K562 (cell line): ENCODE measurements around the gene APBA2. TPM values are rescaled to one million over a fixed set of nuclear protein-coding genes. Genes with fewer than 3 reads are reported as not detected.

Experiments used
- ESRRA ChIP-seq: fragments of 450-650 bp; IDR thresholded peaks from 2 replicates; pipeline ENCODE4 v1.6.1; 2014; ENCODE audit warnings: low read depth, mild to moderate bottlenecking, moderate library complexity, borderline replicate concordance
- HDAC2 ChIP-seq: fragments of 450-650 bp; IDR thresholded peaks from 2 replicates; pipeline ENCODE4 v1.6.1; 2016; ENCODE audit warnings: mild to moderate bottlenecking
- KAT2B ChIP-seq: IDR thresholded peaks from one replicate; pipeline ENCODE4 v1.6.1; 2012; ENCODE audit warnings: low read depth, mild to moderate bottlenecking, control low read depth, inconsistent platforms, low read length, moderate library complexity
- PHB ChIP-seq: fragments of 250-450 bp; sonication (Bioruptor Pico); IDR thresholded peaks from 2 replicates; pipeline ENCODE4 v1.5.0; 2021
- ZNF277 ChIP-seq: fragments of 250-450 bp; sonication (Bioruptor Pico); IDR thresholded peaks from 2 replicates; pipeline ENCODE4 v1.8.0; 2022; ENCODE audit warnings: inconsistent platforms, mild to moderate bottlenecking, moderate library complexity, borderline replicate concordance
- ZNF551 ChIP-seq: fragments of 250-450 bp; sonication (Bioruptor Pico); IDR thresholded peaks from 2 replicates; pipeline ENCODE4 v1.5.0; 2021; ENCODE audit warnings: mild to moderate bottlenecking, moderate library complexity
- polyA plus RNA-seq, 8 experiments: library from polyadenylated mRNA; depleted of rRNA in 4 of 8; stranded (reverse) in 5 of 8; unstranded in 3 of 8; fragments of >200 nt; fragmentation: Nextera tagmentation in 2 of 8; fragmentation: Illumina TruSeq in 1 of 8; extraction: Ambion mirVana in 2 of 8; extraction: Trizol in 1 of 8; gene quantifications; 2 replicates each; pipeline versions ENCODE4 v1.2.1 to v1.2.3, GENCODE V29; 2011 to 2014; ENCODE audit warnings: inconsistent platforms in 1 of 8, missing spikeins in 1 of 8
- total RNA-seq, 7 experiments: library from RNA; depleted of rRNA in 6 of 7; stranded (reverse); fragments of >200 nt in 6 of 7; fragmentation: Illumina TruSeq in 2 of 7; extraction: Trizol in 2 of 7; gene quantifications; 2 replicates each; pipeline versions ENCODE4 v1.2.1 to v1.2.3, GENCODE V29; 2011 to 2021; ENCODE audit warnings: low replicate concordance in 1 of 7
- TF ChIP-seq, protein P1 (sequence below), 2 experiments: fragments of 450-650 bp; formaldehyde crosslinking in 1 of 2; IDR thresholded peaks; 2 replicates each; pipeline versions ENCODE4 v1.4.0 to v1.6.1; 2014 to 2020; ENCODE audit warnings: mild to moderate bottlenecking in 2 of 2, borderline replicate concordance in 1 of 2, low read depth in 1 of 2

Gene APBA2
- total and polyA plus RNA-seq, 9 of the 15 experiments (the other 6 are each of a cell fraction or from before 2014, with no cell fraction given) = 0.24 to 40.9 (median 25.2) TPM

- TF ChIP-seq, protein P1, sequence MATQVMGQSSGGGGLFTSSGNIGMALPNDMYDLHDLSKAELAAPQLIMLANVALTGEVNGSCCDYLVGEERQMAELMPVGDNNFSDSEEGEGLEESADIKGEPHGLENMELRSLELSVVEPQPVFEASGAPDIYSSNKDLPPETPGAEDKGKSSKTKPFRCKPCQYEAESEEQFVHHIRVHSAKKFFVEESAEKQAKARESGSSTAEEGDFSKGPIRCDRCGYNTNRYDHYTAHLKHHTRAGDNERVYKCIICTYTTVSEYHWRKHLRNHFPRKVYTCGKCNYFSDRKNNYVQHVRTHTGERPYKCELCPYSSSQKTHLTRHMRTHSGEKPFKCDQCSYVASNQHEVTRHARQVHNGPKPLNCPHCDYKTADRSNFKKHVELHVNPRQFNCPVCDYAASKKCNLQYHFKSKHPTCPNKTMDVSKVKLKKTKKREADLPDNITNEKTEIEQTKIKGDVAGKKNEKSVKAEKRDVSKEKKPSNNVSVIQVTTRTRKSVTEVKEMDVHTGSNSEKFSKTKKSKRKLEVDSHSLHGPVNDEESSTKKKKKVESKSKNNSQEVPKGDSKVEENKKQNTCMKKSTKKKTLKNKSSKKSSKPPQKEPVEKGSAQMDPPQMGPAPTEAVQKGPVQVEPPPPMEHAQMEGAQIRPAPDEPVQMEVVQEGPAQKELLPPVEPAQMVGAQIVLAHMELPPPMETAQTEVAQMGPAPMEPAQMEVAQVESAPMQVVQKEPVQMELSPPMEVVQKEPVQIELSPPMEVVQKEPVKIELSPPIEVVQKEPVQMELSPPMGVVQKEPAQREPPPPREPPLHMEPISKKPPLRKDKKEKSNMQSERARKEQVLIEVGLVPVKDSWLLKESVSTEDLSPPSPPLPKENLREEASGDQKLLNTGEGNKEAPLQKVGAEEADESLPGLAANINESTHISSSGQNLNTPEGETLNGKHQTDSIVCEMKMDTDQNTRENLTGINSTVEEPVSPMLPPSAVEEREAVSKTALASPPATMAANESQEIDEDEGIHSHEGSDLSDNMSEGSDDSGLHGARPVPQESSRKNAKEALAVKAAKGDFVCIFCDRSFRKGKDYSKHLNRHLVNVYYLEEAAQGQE (IDR thresholded peaks at IDR 0.05; ENCODE audit: borderline replicate concordance) = no peak
- TF ChIP-seq, protein P1 (CRISPR knock-in tag; IDR thresholded peaks at IDR 0.05; ENCODE audit: low read depth) = no peak
- TF ChIP-seq ESRRA (no peak), ZNF277 (CRISPR knock-in tag) (no peak), ZNF551 (CRISPR knock-in tag) (no peak), KAT2B (no peak), PHB (CRISPR knock-in tag) (no peak), HDAC2 (no peak)
- TF ChIP-seq, all 486 proteins: peak for 0
Measured at GRCh38 chr15:28979208-28979841, 93.6 kb downstream of the APBA2 start (continued).
